Measurements from ENCODE around the gene OOSP2.

OOSP2 gene

GRCh38 chr11:60029015-60029632, 11.1 kb upstream of the OOSP2 start:
- TF ChIP-seq TAF1 (IDR thresholded peaks at IDR 0.05; ENCODE audit: borderline replicate concordance, insufficient read depth, low read length): no peak
- TF ChIP-seq FOXP2 (optimal IDR thresholded peaks at IDR 0.05; ENCODE audit: borderline replicate concordance, extremely low read depth, extremely low read length, insufficient read depth): no peak
- TF ChIP-seq SIN3A (IDR thresholded peaks at IDR 0.05; ENCODE audit: borderline replicate concordance, insufficient read depth, low read length): no peak
- TF ChIP-seq, protein P1, sequence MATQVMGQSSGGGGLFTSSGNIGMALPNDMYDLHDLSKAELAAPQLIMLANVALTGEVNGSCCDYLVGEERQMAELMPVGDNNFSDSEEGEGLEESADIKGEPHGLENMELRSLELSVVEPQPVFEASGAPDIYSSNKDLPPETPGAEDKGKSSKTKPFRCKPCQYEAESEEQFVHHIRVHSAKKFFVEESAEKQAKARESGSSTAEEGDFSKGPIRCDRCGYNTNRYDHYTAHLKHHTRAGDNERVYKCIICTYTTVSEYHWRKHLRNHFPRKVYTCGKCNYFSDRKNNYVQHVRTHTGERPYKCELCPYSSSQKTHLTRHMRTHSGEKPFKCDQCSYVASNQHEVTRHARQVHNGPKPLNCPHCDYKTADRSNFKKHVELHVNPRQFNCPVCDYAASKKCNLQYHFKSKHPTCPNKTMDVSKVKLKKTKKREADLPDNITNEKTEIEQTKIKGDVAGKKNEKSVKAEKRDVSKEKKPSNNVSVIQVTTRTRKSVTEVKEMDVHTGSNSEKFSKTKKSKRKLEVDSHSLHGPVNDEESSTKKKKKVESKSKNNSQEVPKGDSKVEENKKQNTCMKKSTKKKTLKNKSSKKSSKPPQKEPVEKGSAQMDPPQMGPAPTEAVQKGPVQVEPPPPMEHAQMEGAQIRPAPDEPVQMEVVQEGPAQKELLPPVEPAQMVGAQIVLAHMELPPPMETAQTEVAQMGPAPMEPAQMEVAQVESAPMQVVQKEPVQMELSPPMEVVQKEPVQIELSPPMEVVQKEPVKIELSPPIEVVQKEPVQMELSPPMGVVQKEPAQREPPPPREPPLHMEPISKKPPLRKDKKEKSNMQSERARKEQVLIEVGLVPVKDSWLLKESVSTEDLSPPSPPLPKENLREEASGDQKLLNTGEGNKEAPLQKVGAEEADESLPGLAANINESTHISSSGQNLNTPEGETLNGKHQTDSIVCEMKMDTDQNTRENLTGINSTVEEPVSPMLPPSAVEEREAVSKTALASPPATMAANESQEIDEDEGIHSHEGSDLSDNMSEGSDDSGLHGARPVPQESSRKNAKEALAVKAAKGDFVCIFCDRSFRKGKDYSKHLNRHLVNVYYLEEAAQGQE (IDR thresholded peaks at IDR 0.05; ENCODE audit: insufficient read depth in 1 of 2, low read depth in 2 of 2, low read length in 2 of 2): no peak
- no peak for TF ChIP-seq POLR2AphosphoS5 (IDR thresholded peaks at IDR 0.05; ENCODE audit: low read depth, low read length)

DNA sequence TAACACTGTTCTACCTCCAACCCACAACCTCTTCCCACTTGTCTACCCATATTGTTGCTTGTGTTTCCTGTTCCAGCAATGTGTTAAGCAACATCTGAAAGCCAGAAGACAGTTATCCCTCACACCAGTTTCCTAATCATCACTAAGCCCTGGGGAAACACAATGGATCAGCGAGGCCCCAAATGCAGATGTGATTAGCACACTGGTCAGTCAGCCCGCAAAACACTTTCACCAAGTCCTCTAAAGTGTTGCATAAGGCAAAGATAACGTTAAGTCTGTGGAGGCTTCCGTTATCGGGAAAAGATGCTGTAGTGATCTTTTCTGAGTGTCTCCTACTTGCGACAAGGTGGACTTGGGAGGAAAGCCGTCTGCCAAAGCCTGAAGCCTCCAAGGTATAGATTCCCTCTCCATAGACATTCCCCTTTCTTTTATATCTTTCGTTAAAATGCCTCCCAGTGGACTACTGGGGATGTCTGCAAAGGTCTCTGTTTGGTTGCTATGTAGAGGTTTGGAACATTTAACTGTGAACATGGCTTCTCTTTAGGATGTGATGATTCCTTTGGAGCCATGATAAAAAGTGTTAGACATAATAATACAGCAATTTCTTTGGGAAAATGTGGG, 16.2 kb downstream of the OOSP2 start, which contains the start of gene MS4A3:
Gene MS4A3, plus strand, starts transcription at position 317 of the 621 bp plus-strand sequence. CDS start 4,496 bp downstream, outside the sequence.
- TF ChIP-seq, protein P1 (IDR thresholded peaks at IDR 0.05; ENCODE audit: insufficient read depth in 1 of 2, low read depth in 2 of 2, low read length in 2 of 2): no peak
- TF ChIP-seq TAF1 (IDR thresholded peaks at IDR 0.05; ENCODE audit: borderline replicate concordance, insufficient read depth, low read length) (no peak), FOXP2 (optimal IDR thresholded peaks at IDR 0.05; ENCODE audit: borderline replicate concordance, extremely low read depth, extremely low read length, insufficient read depth) (no peak), SIN3A (IDR thresholded peaks at IDR 0.05; ENCODE audit: borderline replicate concordance, insufficient read depth, low read length) (no peak), POLR2AphosphoS5 (IDR thresholded peaks at IDR 0.05; ENCODE audit: low read depth, low read length) (no peak)

DNA sequence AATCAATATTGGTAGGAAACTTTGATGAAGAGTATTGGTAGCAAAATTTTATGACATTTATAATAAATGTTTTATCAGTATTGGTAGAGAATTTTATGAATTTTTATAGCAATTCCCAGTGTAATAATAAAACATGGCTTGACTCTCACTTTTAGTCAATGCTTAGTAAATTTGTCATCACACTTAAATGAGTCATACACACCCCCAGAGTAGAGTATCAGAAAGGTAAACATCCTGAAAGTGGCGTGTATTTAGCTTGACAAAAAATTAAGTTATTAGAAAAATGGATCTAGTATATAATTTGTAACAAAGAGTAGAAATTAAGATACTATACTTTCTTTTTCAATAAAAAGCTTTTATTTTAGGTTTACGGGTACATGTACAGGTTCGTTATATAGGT, 18.8 kb downstream of the OOSP2 start:
- TF ChIP-seq TAF1 (IDR thresholded peaks at IDR 0.05; ENCODE audit: borderline replicate concordance, insufficient read depth, low read length) (no peak), FOXP2 (optimal IDR thresholded peaks at IDR 0.05; ENCODE audit: borderline replicate concordance, extremely low read depth, extremely low read length, insufficient read depth) (no peak), POLR2AphosphoS5 (IDR thresholded peaks at IDR 0.05; ENCODE audit: low read depth, low read length) (no peak), SIN3A (IDR thresholded peaks at IDR 0.05; ENCODE audit: borderline replicate concordance, insufficient read depth, low read length) (no peak)
- TF ChIP-seq, protein P1 (IDR thresholded peaks at IDR 0.05; ENCODE audit: insufficient read depth in 1 of 2, low read depth in 2 of 2, low read length in 2 of 2): no peak

DNA sequence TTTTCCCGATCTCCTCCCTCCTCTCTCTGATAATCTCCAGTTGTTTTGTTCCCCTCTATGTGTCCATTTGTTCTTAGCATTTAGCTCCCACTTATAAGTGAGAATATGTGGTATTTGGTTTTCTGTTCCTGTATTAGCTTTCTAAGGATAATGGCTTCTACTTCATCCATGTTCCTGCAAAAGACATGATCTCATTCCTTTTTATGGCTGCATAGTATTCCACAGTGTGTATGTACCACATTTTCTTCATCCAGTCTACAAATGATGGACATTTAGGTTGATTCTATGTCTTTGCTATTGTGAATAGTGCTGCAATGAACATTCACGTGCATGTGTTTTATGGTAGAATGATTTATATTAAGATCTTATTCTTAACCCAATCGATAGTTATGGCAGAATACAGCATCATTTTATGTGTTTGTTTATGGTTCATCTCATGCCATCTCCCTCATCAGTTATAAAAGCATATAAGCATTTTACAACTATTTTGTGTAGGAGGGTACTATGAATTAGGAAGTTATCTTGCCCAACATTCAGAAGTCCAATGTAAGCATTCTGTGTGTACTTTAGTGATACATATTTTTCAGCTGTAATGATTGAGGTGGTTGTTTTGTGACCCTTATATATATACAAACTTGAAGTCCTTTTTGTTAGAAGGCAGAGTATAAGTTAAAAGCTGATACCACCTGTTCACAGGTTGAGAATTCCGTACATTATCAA, 19.5 kb downstream of the OOSP2 start:
- TF ChIP-seq, protein P1 (IDR thresholded peaks at IDR 0.05; ENCODE audit: insufficient read depth in 1 of 2, low read depth in 2 of 2, low read length in 2 of 2): no peak
- no peak for TF ChIP-seq POLR2AphosphoS5 (IDR thresholded peaks at IDR 0.05; ENCODE audit: low read depth, low read length)
- TF ChIP-seq TAF1 (IDR thresholded peaks at IDR 0.05; ENCODE audit: borderline replicate concordance, insufficient read depth, low read length): no peak
- no peak for TF ChIP-seq SIN3A (IDR thresholded peaks at IDR 0.05; ENCODE audit: borderline replicate concordance, insufficient read depth, low read length)
- TF ChIP-seq FOXP2 (optimal IDR thresholded peaks at IDR 0.05; ENCODE audit: borderline replicate concordance, extremely low read depth, extremely low read length, insufficient read depth): no peak
